ENCODE results near the gene LRMDA.

DNA sequence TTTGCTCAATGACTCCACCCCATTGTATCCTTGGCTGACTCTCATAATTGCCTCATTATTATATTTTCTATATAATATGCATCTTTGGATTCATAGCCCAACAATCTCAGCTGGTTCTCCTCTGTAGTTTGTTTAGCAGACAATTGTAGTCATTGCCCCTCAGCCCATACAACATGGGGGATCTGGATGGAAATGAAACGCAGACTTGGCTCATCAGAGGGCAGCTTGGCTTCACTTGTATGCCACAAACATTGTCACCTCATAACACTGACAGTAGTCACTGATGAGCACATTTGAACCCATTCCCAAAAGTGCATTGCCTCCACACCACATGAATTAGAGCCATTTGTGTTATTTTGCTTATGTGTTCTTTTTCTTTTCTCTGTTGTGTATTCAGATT is 963.8 kb downstream of the LRMDA start:
- TF ChIP-seq POLR2A (IDR thresholded peaks at IDR 0.05) (no peak), CTCF (IDR thresholded peaks at IDR 0.05) (no peak)

Data from body of pancreas (tissue), 4 donors.